ENCODE results near the gene SKP2. TPM values are rescaled to one million over a fixed set of nuclear protein-coding genes. Genes with fewer than 3 reads are reported as not detected.
"Not testable (repeated sequence)": the region's sequence is repeated elsewhere in the genome, so short reads cannot be mapped to it uniquely, and the experiment has no call there.

Gene SKP2
- total RNA-seq, 2 donors from 2014 or later, result 7.8 to 9.3 TPM

DNA sequence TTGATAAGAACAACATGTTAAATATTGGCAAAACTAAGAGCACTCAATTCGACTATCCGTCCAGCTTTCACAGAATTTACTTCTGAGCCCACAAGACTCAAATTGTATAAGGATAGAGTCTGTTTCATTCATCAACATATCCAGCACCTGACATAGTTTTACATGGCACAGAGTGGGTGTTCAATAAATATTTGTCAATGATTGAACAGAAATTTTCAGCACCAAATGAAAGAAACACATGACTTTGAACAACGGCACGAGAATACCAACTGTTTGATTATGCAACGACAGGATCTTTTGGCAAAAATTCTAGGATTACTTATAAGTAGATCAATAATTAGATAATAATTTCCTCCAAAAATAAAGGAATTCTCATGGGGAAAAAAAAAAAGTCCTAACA, 41.8 kb downstream of the SKP2 start:
- DNase-seq (ENCODE audit: low spot score), result no peak
- no peak overlapping the region for H3K27ac ChIP-seq
- H3K36me3 ChIP-seq, result no peaks in the 10 kb centered on the region
- H3K4me1 ChIP-seq (replicated peaks), result no peaks in the 10 kb centered on the region
- no peaks in the 10 kb centered on the region for H3K27me3 ChIP-seq (replicated peaks; ENCODE audit: insufficient read depth)
- no peaks in the 10 kb centered on the region for H3K9me3 ChIP-seq
- intact Hi-C loops (cut with DNase I), result no loop called here
- no peak overlapping the region for H3K4me3 ChIP-seq
- TF ChIP-seq POLR2A (IDR thresholded peaks at IDR 0.05) (no peak), POLR2AphosphoS5 (IDR thresholded peaks at IDR 0.05) (no peak), CTCF (IDR thresholded peaks at IDR 0.05) (no peak)
- 97% methylated on average over 5 of the region's 5 CpGs for WGBS

GRCh38 chr5:36198281-36198680, 46.4 kb downstream of the SKP2 start:
- H3K4me3 ChIP-seq, result no peak overlapping the region
- no peaks in the 10 kb centered on the region for H3K4me1 ChIP-seq (replicated peaks)
- TF ChIP-seq POLR2AphosphoS5 (IDR thresholded peaks at IDR 0.05) (no peak), POLR2A (IDR thresholded peaks at IDR 0.05) (no peak), CTCF (IDR thresholded peaks at IDR 0.05) (no peak)
- H3K36me3 ChIP-seq, result no peaks in the 10 kb centered on the region
- intact Hi-C loops (cut with DNase I), result no loop called here
- DNase-seq (ENCODE audit: low spot score), result no peak
- no peak overlapping the region for H3K27ac ChIP-seq
- no peaks in the 10 kb centered on the region for H3K27me3 ChIP-seq (replicated peaks; ENCODE audit: insufficient read depth)
- H3K9me3 ChIP-seq, result no peaks in the 10 kb centered on the region

DNA sequence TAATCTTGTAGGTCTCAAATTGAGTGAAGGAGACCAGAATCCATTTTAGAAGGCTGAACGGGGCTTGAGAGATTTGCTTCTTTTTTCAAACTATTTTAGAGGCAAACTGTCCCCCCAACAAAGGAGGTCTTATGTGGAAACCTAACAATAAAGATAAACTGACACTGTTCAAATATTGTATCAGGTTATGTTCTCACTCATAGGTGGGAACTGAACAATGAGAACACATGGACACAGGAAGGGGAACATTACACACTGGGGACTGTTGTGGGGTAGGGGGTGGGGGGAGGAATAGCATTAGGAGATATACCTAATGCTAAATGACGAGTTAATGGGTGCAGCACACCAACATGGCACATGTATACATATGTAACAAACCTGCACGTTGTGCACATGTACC, 46.9 kb downstream of the SKP2 start:
- H3K27me3 ChIP-seq (replicated peaks; ENCODE audit: insufficient read depth); H3K27ac ChIP-seq; H3K36me3 ChIP-seq; H3K4me3 ChIP-seq; DNase-seq (ENCODE audit: low spot score); H3K9me3 ChIP-seq; intact Hi-C loops (cut with DNase I); H3K4me1 ChIP-seq (replicated peaks): not testable (repeated sequence)
- WGBS, result 73% methylated on average over 3 of the region's 3 CpGs

GRCh38 chr5:36199620-36200019, 47.7 kb downstream of the SKP2 start:
- no peaks in the 10 kb centered on the region for H3K4me1 ChIP-seq (replicated peaks)
- no peaks in the 10 kb centered on the region for H3K36me3 ChIP-seq
- TF ChIP-seq CTCF (IDR thresholded peaks at IDR 0.05), result no peak
- TF ChIP-seq POLR2AphosphoS5 (IDR thresholded peaks at IDR 0.05), result no peak
- no peak for TF ChIP-seq POLR2A (IDR thresholded peaks at IDR 0.05)
- 90% methylated on average over 2 of the region's 2 CpGs for WGBS
- no peak overlapping the region for H3K27ac ChIP-seq
- no peaks in the 10 kb centered on the region for H3K27me3 ChIP-seq (replicated peaks; ENCODE audit: insufficient read depth)
- intact Hi-C loops (cut with DNase I), result no loop called here
- H3K9me3 ChIP-seq, result no peaks in the 10 kb centered on the region
- no peak overlapping the region for H3K4me3 ChIP-seq
- DNase-seq (ENCODE audit: low spot score), result no peak

DNA sequence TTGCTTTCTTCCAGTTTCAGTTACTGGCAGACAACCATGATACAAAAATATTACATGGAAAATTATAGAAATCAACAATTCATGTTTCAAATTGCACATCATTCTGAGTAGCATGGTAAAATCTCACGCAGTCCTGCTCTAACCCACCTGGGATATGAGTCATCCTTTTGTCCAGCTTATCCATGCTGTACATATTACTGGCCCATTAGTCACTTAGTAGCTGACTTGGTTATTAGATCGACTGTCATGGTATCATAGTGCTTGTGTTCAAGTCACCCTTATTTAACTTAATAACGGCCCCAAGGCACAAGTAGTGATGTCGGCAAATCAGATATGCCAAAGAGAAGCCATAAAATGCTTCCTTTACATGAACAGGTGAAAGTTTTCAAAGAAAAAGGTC, 48.6 kb downstream of the SKP2 start:
- DNase-seq (ENCODE audit: low spot score), result no peak
- H3K27ac ChIP-seq, result no peak overlapping the region
- 82% methylated on average over 4 of the region's 4 CpGs for WGBS
- H3K27me3 ChIP-seq (replicated peaks; ENCODE audit: insufficient read depth), result no peaks in the 10 kb centered on the region
- TF ChIP-seq CTCF (IDR thresholded peaks at IDR 0.05) (no peak), POLR2AphosphoS5 (IDR thresholded peaks at IDR 0.05) (no peak), POLR2A (IDR thresholded peaks at IDR 0.05) (no peak)
- no peaks in the 10 kb centered on the region for H3K9me3 ChIP-seq
- intact Hi-C loops (cut with DNase I), result no loop called here
- H3K4me1 ChIP-seq (replicated peaks), result no peaks in the 10 kb centered on the region
- H3K36me3 ChIP-seq, result no peaks in the 10 kb centered on the region
- no peak overlapping the region for H3K4me3 ChIP-seq
